Measurements from ENCODE around the gene TMEM204.

Gene TMEM204

DNA sequence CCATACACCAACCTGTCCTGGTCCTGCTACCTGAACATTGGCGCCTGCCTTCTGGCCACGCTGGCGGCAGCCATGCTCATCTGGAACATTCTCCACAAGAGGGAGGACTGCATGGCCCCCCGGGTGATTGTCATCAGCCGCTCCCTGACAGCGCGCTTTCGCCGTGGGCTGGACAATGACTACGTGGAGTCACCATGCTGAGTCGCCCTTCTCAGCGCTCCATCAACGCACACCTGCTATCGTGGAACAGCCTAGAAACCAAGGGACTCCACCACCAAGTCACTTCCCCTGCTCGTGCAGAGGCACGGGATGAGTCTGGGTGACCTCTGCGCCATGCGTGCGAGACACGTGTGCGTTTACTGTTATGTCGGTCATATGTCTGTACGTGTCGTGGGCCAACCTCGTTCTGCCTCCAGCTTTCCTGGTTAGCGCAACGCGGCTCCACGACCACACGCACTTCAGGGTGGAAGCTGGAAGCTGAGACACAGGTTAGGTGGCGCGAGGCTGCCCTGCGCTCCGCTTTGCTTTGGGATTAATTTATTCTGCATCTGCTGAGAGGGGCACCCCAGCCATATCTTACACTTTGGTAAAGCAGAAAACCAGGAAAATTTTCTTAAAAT is 21.5 kb downstream of the TMEM204 start:
- in situ Hi-C loops (cut with MboI; ENCODE audit: low sequenced_read_pairs) = no loop called here

DNA sequence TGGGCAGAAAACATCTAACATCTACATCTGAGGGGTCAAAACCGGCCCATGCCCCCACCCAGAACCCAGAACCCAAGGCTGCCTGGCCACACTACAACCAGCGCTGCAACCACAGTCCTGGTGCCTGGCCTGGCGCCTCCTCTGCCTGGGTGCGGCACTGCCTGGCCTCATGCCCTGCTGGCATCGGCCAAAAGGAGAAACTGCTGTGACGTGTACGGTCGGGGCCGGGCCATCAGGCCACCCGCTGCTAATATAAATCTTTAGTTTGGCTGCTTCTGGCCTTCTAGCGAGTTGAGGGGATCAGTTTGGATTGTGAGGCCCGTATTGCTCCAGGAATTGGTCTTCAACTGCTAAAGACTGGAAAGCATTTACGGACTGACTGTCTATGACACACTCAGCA is 22.8 kb downstream of the TMEM204 start:
- in situ Hi-C loops (cut with MboI; ENCODE audit: low sequenced_read_pairs) = no loop called here

DNA sequence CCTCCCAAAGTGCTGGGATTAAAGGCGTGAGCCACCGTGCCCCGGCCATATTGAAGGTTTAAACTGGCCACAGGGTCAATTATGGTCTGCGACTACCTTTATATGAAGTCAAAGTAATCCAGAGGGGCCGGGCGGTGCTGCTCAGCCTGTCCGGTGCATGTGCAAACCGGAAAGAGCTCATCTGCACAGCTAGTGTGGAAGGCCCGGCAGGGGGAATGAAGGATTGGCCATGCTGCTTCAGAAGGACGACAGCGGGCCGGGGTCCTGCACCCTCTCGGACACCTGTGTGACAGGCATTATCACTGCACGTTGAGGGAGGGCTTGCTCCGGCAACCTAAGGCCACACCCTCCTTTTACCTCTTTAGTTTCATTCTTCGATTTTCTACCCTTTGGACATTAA is 23.6 kb downstream of the TMEM204 start:
- in situ Hi-C loops (cut with MboI; ENCODE audit: low sequenced_read_pairs) = no loop called here

DNA sequence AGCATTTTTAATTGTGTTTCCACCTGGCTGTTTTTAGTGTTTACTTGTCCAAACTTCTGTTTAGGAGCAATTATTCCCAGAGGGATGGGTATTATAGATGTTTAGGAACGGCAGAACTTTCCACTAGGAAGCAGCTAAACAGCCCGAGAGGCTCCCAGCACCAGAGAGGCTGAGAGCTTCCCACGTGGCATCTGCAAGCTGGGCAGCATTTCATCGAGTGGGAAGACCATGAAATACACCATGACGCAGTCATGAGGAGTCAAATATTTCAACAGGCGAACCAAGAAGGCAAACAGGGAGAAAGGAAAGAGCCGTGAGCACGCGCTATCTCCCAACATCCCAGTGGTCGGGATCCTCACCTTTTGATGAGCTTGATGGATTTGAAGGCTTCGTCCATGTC is 24.1 kb downstream of the TMEM204 start:
- in situ Hi-C loops (cut with MboI; ENCODE audit: low sequenced_read_pairs) = no loop called here

DNA sequence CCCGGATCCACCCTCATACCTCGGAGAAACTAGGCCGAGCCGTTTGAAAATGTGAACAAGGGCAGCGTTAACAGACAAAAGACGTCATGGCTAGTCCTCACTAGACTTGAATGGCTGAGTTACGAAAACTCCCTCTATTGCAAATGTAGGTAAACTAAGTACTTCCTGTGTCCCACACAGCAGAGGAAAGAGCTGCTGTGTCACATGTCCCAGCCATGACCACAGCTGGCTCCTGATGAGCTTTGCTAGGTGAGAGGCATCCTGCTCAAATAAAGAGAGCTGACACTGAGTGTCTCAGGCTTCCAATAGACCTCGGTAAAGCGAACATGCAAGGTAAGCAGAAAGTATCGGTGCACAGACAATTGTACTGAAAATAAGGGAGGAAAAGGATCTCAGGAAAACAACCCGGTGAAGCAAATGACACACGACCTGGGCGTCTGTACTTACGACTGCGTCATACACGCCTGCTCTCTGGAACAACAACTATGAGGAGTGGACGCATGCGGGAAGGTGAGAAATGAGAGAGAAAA is 26.0 kb downstream of the TMEM204 start:
- in situ Hi-C loops (cut with MboI; ENCODE audit: low sequenced_read_pairs) = no loop called here

DNA sequence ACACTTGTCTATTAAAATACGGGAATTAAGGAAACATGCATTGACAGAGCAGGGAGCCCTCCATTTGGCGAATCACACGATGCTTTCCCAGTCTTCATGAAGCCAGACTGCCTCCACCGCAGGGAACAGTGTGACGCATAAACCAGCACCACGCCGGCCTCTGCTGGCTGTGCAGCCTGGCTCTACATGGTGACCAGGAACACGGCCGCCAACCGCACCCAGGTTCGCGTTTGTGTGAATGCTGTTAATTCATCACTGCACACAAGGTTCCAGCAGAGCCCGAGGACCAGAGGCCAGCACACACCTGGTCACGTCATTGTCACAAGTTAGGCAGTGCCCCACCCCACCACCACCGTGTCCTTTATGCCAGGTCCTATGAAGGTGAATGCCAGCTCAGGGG is 26.7 kb downstream of the TMEM204 start:
- in situ Hi-C loops (cut with MboI; ENCODE audit: low sequenced_read_pairs) = no loop called here

DNA sequence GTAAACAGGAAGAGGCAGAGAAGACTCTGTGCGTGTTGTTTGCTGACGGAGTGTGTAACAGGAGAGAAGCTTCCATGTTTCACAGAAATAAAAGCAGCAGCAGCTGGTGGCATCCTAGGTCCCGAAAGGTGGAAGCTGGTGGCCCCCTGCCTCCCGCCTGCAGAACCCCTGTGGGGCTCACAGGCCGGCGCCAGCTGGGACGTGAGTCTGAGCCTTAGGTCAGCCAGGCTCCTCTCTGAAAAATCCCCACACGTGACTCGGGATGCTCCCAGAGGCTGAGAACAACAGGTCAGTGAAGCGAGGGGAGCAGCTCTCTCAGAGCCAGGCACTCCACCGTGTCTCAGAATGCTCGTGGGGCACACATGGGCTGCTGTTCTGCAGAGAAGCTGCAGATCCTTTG is 27.4 kb downstream of the TMEM204 start:
- in situ Hi-C loops (cut with MboI; ENCODE audit: low sequenced_read_pairs) = no loop called here

DNA sequence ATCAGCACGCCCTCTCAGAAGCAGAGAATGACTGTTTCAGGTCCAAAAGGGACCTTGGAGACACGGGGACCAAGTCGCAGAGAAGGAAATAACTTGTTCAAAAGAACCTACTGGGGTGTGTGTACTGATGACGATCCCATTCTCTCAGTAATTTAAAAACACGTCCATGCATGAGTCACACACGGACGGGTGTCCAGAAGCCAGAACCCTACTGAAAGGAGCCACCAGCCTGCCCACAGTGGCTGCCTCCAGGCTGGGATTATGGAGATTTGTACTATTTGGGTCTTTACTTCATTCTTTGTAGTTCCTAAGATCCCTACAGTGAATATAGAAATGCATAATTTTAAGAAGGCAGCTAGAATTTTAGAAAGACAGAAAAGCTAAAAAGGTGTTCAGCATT is 27.8 kb downstream of the TMEM204 start:
- in situ Hi-C loops (cut with MboI; ENCODE audit: low sequenced_read_pairs) = no loop called here

DNA sequence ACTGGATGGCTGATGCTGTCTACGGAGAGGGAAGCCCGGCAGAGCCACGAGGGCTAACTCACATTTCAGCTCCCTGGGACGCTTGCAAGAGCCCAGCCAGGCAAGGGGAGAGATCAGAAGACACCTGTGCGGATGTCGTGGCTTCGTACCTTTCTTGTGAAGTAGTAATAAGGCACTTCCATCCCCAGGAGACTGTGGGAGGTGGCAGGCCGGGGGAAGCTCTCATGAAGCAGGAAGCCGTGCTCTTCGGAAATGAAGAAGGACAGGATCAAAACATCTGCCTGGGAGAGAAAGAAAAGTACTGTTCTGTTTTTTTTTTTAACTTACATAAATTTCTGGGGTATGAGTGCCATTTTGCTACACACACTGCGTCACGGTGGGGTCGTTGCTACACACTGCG is 28.4 kb downstream of the TMEM204 start:
- in situ Hi-C loops (cut with MboI; ENCODE audit: low sequenced_read_pairs) = no loop called here

DNA sequence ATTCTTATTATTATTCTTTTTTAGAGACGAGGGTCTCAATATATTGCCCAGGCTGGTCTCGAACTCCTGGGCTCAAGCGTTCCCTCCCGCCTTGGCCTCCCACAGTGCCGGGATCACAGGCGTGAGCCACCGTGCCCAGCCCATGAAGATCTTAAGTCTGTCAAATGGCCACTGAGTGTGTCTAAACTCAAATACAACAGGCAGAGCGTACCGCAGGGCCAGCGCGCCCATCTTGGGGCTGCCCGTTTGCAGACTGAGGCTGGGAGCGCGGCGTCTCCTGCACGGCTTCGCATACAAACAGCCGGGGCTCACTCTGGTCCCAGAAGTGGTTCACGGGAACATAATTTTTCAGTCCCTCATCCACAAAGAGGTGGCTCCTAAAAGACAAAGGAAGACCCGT is 30.3 kb downstream of the TMEM204 start:
- in situ Hi-C loops (cut with MboI; ENCODE audit: low sequenced_read_pairs) = no loop called here

DNA sequence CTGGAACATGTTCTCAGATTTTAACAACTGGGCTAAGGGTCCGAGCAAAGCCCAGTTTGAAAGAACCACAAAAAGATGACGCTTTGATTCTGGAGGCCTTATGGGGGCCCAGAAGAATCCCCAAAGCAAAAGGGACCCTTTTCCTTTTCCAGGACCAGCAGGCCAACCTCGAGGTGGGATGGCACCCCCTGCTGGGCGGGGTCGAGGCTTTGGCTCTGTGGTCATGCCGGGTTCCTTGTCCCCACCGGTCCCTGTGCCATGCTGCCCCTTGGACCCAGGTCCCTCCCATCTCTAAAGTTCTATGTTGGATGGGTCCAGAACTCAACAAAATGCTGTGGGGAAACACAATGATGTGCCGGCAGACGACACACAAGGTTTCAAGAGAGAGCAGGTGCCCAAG is 30.9 kb downstream of the TMEM204 start:
- in situ Hi-C loops (cut with MboI; ENCODE audit: low sequenced_read_pairs) = no loop called here

DNA sequence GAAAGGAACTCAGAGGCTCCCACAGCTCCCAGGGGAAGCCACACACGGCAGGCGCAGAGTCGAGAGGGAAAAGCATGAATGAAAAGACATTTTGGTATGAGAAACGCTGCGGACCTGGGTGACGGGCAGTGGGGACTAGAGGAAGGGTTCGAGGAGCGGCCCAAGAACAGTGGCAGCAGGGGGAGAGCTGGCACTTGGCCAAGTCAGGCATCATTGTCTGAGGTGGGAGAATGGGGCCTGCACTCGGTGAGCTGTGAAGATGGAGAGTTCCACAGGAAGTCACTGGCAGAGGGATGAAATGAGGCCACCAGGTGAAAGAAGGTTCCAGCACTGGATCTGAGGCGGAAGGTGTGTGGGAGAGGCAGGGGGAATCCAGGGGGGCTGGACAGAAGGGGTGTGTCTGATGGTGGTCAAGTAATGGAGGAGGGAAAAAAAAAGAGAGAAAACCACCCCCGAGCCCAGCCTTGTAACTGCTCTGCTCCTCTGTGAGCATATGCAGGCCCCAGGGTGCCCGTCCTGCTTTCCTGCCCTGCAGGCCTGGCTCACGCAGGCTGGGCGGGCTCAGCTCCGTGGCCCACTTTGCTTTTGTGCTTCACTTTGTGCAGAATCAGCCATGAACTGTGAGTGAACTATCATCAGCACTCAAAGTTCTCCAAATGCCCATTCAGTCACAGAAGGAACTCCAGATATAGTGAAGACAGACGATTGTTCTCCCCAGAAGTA is 31.8 kb downstream of the TMEM204 start:
- in situ Hi-C loops (cut with MboI; ENCODE audit: low sequenced_read_pairs) = no loop called here

DNA sequence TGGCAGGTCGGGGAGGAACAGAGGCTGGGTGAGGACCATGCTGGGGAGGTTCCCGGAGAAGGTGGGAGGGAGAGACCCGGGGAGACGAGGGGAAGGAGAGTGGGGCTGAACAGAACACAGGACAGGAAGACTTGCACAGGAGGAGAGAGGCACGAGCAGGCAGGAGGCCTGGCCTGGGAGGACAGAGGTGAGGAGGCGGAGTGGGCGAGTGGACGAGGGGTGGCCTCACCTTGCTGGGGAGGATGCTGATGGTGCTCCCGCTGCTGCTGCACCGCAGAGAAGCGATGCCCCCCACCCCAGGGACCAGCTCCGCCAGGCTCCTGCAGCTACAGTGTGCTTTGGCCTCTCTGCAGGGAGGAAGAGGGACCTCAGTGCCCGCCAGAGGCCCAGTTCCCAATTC is 34.5 kb downstream of the TMEM204 start:
- in situ Hi-C loops (cut with MboI; ENCODE audit: low sequenced_read_pairs) = no loop called here

DNA sequence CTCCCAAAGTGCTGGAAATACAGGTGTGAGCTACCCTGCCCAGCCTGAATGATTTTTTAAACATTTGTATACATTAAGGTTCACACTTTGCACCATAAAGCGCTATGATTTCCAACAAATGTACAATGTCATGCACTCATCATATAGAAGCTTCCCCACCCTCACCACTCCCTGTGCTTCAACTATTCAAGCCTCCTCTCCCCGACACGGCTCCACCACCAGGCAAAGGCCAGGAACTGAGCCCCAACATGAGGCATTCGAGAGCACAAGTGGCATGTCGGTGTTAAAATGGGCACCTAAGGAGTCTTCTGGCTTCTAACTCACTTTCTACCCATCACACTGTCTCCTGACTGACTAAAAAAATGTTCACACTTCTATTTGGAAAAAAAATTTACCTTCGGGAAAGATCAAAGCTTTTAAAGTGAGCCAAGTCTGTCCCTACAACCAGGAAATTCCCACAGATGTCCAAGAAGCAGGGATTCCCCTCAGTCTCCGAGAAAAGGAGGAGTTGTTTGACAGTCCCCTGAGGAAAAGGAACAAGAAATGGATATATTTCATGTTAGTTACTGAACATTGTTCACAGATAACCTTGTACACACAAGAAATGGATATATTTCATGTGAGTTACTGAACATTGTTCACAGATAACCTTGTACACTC is 37.7 kb downstream of the TMEM204 start:
- in situ Hi-C loops (cut with MboI; ENCODE audit: low sequenced_read_pairs) = no loop called here

DNA sequence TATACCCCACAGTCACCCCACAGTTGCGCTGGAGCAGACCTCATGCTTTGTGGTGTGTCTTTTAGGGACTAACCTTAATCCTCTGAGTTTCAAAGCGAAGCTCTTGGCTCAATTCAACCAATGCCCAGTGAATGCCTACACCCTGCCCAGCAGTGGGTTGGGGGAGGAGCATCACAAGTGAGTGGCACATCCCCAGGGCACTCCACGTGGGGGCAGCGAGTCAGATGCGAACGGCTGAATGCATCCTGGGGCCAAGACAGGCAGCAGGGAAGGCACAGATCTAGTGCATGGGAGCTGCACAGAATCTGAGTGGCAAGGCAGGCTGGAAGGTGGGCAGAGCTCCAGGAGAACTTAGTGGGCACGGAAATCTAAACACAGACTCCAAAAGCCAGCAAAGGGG is 39.2 kb downstream of the TMEM204 start:
- in situ Hi-C loops (cut with MboI; ENCODE audit: low sequenced_read_pairs) = no loop called here

DNA sequence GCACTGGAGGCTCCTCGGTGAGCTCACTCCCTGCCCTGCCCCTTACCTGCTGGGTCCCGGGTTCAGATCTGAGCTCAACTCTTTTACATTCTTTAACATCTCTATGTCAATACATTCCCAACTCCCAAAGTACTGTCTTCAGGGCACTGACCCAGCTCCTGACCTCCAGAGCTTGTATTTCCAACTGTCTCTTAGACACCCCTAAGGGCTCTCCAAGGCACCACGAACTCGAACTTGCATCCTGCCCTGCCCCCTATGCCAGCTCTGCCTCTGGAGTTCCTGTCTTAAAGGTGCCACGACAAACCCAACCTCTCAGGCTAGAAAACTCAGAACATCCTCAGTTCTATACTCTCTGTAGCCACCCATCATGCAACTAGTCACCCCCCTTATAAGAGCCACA is 39.8 kb downstream of the TMEM204 start:
- in situ Hi-C loops (cut with MboI; ENCODE audit: low sequenced_read_pairs) = no loop called here

DNA sequence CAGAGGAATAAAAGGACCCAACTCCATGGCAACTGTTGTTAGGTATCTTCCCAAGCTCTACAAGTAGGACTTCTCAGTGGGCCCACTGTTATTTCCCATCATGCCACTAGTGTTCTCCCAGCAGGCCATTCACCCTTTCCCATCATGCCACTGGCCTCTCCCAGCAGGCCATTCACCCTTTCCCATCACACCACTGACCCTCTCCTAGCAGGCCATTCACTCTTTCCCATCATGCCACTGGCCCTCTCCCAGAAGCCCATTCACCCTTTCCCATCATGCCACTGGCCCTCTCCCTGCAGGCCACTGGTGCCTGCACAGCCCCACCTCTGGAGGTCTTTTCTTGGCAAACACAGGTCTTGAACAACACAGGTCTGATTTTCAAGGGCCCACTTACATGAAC is 42.1 kb downstream of the TMEM204 start:
- in situ Hi-C loops (cut with MboI; ENCODE audit: low sequenced_read_pairs) = no loop called here

DNA sequence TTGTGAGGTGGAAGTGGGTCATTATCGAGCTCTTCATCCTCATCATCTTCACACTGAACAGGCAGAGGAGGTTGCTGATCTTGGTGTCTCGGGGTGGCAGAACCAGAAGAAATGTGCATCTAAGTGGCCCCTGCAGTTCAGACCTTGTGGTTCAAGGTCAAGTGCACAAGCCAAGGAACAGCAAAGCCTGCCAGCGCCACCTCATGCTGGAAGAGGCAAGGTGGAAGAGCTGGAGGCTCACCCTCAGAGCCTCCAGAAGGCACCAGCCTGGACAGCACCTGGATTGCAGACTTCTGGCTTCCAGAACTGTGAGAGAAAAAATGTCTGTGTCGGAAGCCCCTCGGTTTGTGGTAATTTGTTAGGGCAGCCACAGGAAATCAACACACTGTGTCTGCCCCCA is 45.7 kb downstream of the TMEM204 start:
- in situ Hi-C loops (cut with MboI; ENCODE audit: low sequenced_read_pairs) = no loop called here

DNA sequence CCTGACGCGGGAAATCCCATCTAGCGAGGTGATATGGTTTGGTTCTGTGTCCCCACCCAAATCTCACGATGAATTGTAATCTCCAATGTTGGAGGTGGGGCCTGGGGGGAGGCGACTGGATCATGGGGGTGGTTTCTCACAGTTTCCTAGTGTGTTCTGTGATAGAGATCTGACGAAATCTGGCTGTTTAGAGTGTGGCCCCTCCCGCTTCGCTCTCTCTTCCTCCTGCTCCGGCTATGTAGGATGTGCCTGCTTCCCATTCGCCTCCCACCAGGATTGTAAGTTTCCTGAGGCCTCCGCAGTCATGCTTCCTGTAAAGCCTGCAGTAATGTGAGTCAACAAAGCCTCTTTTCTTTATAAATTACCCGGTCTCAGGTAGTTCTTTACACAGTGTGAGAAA is 46.8 kb downstream of the TMEM204 start:
- in situ Hi-C loops (cut with MboI; ENCODE audit: low sequenced_read_pairs) = no loop called here

DNA sequence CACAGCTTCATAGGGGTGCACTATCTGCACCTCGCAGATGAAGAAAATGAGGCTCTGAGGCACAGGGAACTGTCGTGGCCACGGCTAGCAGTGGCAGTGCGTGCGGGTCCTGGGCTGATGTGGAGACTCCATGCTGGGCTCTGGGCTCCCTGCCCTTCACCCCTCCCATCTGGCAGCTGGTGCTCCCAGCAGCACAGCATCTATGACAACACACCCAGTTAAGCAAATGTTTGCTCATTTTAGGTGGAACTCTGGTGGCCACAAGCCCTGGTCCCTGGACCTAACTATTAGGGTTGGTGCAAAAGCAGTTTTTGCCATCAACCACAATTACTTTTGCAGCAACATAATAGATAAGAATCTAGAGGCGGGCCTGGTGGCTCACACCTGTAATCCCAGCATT is 47.5 kb downstream of the TMEM204 start:
- in situ Hi-C loops (cut with MboI; ENCODE audit: low sequenced_read_pairs) = no loop called here

DNA sequence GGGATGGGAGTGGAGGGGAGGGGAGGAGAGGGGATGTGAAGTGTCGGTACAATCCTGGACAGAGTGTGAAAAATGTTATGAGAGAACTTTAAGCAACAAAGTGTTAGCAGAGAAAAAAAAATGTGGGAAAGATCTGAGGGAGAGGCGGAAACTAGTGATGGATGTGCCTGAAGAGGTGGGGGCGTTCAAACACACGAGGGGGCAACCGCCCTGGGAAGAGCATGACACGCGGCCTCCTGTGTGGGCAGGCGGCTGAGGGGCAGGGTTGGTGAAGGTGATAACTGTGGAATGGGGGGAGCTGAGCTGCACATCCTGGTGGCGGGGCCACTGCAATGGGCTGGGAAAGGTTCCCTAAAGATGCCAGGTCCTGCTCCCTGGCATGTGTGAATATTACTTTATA is 48.3 kb downstream of the TMEM204 start:
- in situ Hi-C loops (cut with MboI; ENCODE audit: low sequenced_read_pairs) = no loop called here

DNA sequence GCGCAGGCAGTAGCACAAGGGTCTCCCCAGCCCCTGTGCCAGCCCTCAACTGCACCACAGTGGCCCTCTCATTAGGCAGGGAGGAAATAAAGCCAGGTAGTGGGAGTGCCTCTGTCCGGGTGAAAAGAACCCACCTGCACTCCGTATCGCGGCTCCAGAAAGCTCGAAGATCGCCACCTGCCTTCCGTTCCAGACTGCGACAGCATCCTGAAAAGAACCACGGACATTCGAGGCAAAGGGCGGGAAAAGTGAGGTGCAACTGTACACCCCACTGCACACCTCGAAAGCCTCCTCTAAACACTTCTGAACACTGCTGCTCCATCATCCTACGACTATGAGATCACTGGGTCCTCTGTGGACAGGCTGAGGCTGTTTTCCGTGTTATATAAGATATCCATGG is 49.7 kb downstream of the TMEM204 start:
- in situ Hi-C loops (cut with MboI; ENCODE audit: low sequenced_read_pairs) = no loop called here
